Stimulated activated naive CD8-positive, alpha-beta T cell treated with anti-CD3 and anti-CD28 coated beads, Interleukin-15, Interleukin-2, amounts not matched to agents 100 U/mL and 50 U/mL, for 24 hours (primary cell): ENCODE results near the gene KCND2.
"Not testable (repeated sequence)": the region's sequence is repeated elsewhere in the genome, so short reads cannot be mapped to it uniquely, and the experiment has no call there.

Source experiments
- ATAC-seq: fragments of 150-1000 bp; cut with Tn5 transposase; one replicate; pipeline ENCODE4 v1.10.0; 2021
- DNase-seq: peaks from one replicate; pipeline ENCODE4 v3.0.0; 2021

The KCND2 gene

DNA sequence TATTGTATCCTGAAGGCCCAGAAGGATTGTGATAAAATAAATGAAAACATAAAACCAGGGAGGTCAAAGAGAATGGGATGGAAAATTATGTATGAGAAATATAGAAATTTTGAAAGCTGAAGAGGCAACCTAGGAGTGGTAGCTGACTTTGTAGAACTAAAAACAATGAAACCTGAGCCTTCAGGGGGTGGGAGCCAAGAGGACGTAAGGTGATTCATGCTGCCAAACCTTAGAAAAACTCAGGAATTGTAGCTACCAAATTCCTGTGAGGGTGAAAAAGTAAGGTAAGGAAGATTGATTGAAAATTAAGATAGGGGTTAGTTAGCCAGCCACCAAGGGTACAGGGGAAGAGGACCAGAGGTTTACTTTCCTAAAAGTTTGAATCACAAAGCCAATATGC lies 213.2 kb downstream of the KCND2 start:
- DNase-seq (no peak), ATAC-seq (no peak)

- no peak for DNase-seq
- no peak for ATAC-seq
Measured at GRCh38 chr7:120502132-120502531, 229.2 kb downstream of the KCND2 start.

DNA sequence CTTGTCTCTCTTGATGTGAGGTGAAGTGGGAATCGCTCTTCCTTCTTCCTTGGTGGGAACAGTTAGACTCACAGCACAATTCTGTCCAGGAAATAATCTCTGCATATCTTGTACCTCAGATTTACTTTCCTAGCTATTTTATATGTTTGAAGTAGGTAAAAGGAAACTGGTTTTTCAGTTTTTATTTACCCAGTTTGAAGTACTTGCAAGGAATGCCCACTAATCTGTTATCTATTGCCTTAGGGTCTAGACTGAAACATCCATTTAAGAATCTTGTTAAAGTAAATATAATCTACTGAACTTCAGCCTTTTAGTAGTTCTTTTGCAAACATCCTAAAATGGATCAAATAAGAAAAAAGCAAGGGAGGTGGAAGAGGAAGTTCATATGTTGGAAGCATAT lies 229.8 kb downstream of the KCND2 start:
- ATAC-seq (no peak), DNase-seq (no peak)

- DNase-seq: no peak
- no peak for ATAC-seq
Measured at GRCh38 chr7:120504386-120504785, 231.4 kb downstream of the KCND2 start.

DNA sequence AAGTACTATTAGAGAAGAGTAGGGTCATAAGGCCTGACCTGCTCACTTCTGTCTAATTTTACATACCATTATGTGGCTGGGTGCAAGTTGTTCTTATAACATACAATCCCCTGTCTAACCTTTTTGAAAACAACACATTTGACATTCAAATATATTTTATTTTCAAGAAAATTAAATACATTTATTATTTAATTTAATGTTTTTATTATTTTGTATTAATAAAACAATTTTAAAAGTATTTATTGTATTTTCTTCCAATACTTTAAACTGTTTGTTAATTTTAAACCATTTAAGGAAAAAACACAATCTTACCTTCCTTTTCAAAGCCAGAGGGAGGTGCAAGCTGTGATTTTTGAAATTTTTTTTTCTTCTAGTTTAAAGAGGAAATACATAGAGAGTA lies 232.8 kb downstream of the KCND2 start:
- DNase-seq (no peak), ATAC-seq (no peak)

GRCh38 chr7:120512701-120513100 lies 239.7 kb downstream of the KCND2 start:
- ATAC-seq (no peak), DNase-seq (no peak)

GRCh38 chr7:120519224-120519623 lies 246.2 kb downstream of the KCND2 start:
- DNase-seq (no peak), ATAC-seq (no peak)

GRCh38 chr7:120521761-120522737 lies 249.1 kb downstream of the KCND2 start:
- ATAC-seq (no peak), DNase-seq (no peak)

- DNase-seq: no peak
- no peak for ATAC-seq
Measured at GRCh38 chr7:120523985-120524384, 251.0 kb downstream of the KCND2 start.

GRCh38 chr7:120526902-120527509 lies 254.0 kb downstream of the KCND2 start:
- DNase-seq (no peak), ATAC-seq (no peak)

DNA sequence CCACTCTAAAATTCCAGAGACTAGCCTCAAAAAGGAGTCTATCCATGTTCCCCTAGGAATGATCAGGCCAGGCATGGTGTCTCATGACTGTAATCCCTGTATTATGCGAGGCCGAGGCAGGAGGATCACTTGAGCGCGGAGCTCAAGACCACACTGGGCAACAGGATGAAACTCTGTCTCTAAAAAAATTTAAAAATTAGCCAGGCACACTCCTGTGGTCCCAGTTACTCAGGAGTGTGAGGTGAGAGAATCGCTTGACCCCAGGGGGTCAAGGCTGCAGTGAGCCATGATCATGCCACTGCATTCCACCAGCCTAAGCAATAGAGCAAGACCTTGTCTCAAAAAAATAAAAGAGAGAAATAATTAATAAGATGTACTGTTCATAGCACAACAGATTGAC lies 256.8 kb downstream of the KCND2 start:
- DNase-seq (no peak), ATAC-seq (no peak)

DNA sequence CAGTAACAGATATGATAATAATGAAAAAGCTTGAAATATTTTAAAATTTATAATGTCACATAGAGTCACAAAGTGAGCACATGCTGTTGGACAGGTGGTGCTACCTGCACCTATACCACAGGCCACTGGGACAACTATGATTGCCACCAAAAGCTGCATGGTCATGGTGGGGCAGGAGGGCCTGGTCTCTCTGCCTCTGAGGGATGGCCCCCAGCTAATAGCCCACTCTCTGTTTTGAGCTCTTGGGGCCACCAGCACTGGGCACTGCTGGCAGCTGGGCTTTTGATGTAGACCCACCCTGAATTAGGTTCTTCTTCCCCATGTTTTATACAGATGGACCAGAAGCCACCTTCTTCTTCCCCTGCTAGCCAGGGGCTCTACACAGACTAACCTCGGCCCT lies 265.4 kb downstream of the KCND2 start:
- DNase-seq (no peak), ATAC-seq (no peak)

GRCh38 chr7:120539321-120539720 lies 266.3 kb downstream of the KCND2 start:
- DNase-seq: no peak

DNA sequence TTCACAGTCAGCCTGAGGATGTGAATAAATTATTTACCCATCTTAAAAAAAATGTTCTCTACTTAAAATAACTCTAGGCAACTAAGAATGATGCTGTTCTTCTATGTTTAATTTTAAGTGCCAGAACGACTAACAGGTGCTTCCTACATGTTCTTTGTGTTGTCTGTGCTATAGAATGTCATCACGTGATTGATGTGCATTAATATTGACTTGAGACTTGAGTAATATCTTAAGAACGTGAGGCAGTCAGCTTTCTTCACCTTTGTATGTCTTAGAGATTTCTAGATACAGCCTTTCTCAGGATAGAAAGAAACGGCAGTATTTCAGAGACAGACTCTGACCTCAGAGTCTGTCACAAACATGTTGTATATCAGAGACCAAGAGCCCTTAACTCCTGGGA lies 274.6 kb downstream of the KCND2 start:
- no peak for DNase-seq
- ATAC-seq: no peak

More at GRCh38 chr7:120539321-120539720, 266.3 kb downstream of the KCND2 start:
- no peak for ATAC-seq

DNA sequence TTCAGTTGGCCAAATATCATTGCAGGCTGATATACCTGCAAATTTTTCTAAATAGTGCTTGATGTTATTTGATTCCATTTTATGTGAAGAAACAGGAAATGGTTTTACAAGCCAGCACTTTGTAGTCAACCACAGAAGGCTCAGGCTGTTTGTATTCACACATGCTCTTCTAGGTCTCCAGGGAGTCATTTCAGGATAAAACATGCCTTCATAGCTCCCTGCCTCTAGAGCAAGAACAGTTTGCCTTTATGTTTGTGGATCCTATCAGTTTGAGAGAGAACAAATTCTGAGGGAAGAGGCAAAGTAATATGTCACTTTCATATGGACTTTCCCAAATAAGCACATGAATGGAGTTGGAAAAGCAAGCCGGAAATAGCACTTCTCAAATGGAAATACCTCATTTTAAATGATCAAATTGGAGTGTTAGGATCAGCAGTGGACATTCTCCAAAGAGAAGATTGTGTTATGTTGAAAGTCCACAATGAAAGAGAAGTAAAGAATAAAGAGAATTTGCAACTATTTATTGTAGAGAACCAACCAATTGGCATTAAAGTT lies 277.6 kb downstream of the KCND2 start:
- no peak for ATAC-seq
- no peak for DNase-seq

- no peak for ATAC-seq
- DNase-seq: no peak
Measured at GRCh38 chr7:120553491-120553890, 280.5 kb downstream of the KCND2 start.

GRCh38 chr7:120554960-120555571 lies 282.1 kb downstream of the KCND2 start:
- DNase-seq (peak; percentile 5), ATAC-seq (no peak)

GRCh38 chr7:120564145-120564544 lies 291.2 kb downstream of the KCND2 start:
- DNase-seq: no peak
- ATAC-seq: no peak

GRCh38 chr7:120567204-120567603 lies 294.2 kb downstream of the KCND2 start:
- no peak for ATAC-seq
- no peak for DNase-seq

GRCh38 chr7:120578657-120579056 lies 305.7 kb downstream of the KCND2 start:
- ATAC-seq, DNase-seq: not testable (repeated sequence)

DNA sequence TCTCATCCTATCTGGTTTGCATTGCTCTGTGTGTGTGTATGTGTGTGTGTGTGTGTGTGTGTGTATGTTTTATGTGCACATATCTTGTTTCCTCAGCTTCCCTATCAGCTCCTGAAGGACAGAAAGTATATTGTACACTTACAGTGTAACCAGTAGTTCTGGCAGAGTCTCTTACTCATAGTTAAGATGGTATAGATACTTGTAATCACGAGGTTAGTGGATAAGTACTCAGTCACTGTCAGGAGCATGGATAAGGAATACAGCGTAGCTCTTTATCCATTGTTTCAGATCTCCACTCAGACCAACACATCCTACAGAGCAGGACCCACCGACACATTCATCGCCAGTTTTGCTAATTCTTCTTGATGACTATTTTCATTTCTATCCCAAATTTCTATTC lies 309.9 kb downstream of the KCND2 start:
- ATAC-seq: no peak
- no peak for DNase-seq

DNA sequence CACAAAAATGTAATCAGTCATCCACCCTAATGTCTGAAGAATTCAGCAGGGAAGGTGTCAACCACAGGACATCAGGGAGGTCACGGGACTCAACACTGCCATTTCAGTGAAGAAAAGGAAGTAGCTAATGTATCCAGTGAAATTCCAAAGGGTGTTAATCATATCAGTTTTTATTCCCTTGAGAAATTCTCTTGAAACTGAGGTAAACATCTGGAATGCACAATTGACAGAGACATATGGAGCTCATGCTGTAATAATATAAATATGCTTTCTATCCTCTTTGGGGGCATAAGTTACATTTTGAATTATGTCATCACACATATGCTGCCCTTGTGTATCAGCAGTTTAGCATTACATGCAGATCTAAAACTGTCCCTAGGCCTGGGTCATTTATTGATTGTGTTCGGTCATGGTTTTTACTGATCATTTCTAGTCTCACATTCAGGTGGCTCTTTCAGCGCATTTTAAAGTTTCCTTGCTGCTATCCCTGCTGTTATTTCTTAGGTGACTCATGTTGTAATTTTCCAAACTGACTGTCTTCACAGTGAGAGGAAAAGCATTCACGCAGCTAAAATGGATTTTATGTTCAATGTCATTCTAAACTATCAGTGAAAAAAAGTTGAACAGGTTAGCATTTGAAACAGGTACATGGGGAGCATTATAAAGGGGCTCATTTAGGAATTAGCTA lies 311.1 kb downstream of the KCND2 start:
- ATAC-seq: no peak
- no peak for DNase-seq
